Measurements from ENCODE around the gene POU2F3. TPM values are rescaled to one million over a fixed set of nuclear protein-coding genes. Genes with fewer than 3 reads are reported as not detected.
A peak's percentile ranks its signal among the peaks of the same experiment; 100 is the strongest.

The POU2F3 gene
- total and polyA plus RNA-seq, 2 donors (not counting 1 experiment from before 2014, with no cell fraction given): not detected

- DNase-seq (ENCODE audit: low read depth in 2 of 2): no peak
- Histone ChIP-seq H3K36me3 (ENCODE audit: control insufficient read depth, insufficient read depth, low read length) (peaks cover 3% of the 10 kb centered on the region), H3K4me1 (ENCODE audit: control insufficient read depth, extremely low read depth, insufficient read depth, low read length) (peaks cover 15% of the 10 kb centered on the region), H3K79me2 (ENCODE audit: control insufficient read depth, insufficient read depth, low read length) (peaks cover 30% of the 10 kb centered on the region), H3K27me3 (ENCODE audit: control insufficient read depth, insufficient read depth, low read length) (no peaks in the 10 kb centered on the region), H3K27ac (ENCODE audit: insufficient read depth, low read length) (peak overlapping the region; percentile 85), H2AFZ (ENCODE audit: low read length) (peak overlapping the region; percentile 83), H3K9me3 (ENCODE audit: control insufficient read depth, insufficient read depth, low read depth, low read length) (no peaks in the 10 kb centered on the region), H4K20me1 (ENCODE audit: control insufficient read depth, extremely low read depth, insufficient read depth, low read length) (no peaks in the 10 kb centered on the region), H3K4me2 (ENCODE audit: extremely low read depth, insufficient read depth, low read length) (peak overlapping the region; percentile 91), H3K4me3 (replicated peaks in 1 of 4; ENCODE audit: control extremely low read depth in 1 of 4, insufficient read depth in 1 of 4, low read depth in 3 of 4, low read length in 4 of 4) (peak overlapping the region; percentile 65 to 79 (median 72)), H3K9ac (ENCODE audit: insufficient read depth, low read length) (peak overlapping the region; percentile 51)
- TF ChIP-seq CTCF (conservative IDR thresholded peaks at IDR 0.05 in 1 of 2, IDR thresholded peaks at IDR 0.05 in 1 of 2; ENCODE audit: low read depth in 1 of 2, low read length in 2 of 2) (no peak), EZH2 (IDR thresholded peaks at IDR 0.05; ENCODE audit: low read length, missing control alignments) (no peak)
Measured at GRCh38 chr11:120209746-120210625, 30.0 kb upstream of the POU2F3 start.

- Histone ChIP-seq H3K4me1 (ENCODE audit: control insufficient read depth, extremely low read depth, insufficient read depth, low read length) (peaks cover 17% of the 10 kb centered on the region), H3K4me2 (ENCODE audit: extremely low read depth, insufficient read depth, low read length) (peak within 1 kb of the TSS; percentile 98), H3K27ac (ENCODE audit: insufficient read depth, low read length) (peak within 1 kb of the TSS; percentile 85), H3K4me3 (replicated peaks in 1 of 4; ENCODE audit: control extremely low read depth in 1 of 4, insufficient read depth in 1 of 4, low read depth in 3 of 4, low read length in 4 of 4) (peak within 1 kb of the TSS; percentile 65 to 85 (median 78)), H3K27me3 (ENCODE audit: control insufficient read depth, insufficient read depth, low read length) (no peaks in the 10 kb centered on the region), H2AFZ (ENCODE audit: low read length) (peak within 1 kb of the TSS; percentile 83), H3K36me3 (ENCODE audit: control insufficient read depth, insufficient read depth, low read length) (peaks cover 3% of the 10 kb centered on the region), H3K79me2 (ENCODE audit: control insufficient read depth, insufficient read depth, low read length) (peaks cover 30% of the 10 kb centered on the region), H4K20me1 (ENCODE audit: control insufficient read depth, extremely low read depth, insufficient read depth, low read length) (no peaks in the 10 kb centered on the region), H3K9me3 (ENCODE audit: control insufficient read depth, insufficient read depth, low read depth, low read length) (no peaks in the 10 kb centered on the region), H3K9ac (ENCODE audit: insufficient read depth, low read length) (peak within 1 kb of the TSS; percentile 65)
- TF ChIP-seq EZH2 (IDR thresholded peaks at IDR 0.05; ENCODE audit: low read length, missing control alignments) (no peak), CTCF (conservative IDR thresholded peaks at IDR 0.05 in 1 of 2, IDR thresholded peaks at IDR 0.05 in 1 of 2; ENCODE audit: low read depth in 1 of 2, low read length in 2 of 2) (no peak)
- peak; percentile 87 to 90 for DNase-seq (ENCODE audit: low read depth in 2 of 2)
Measured at GRCh38 chr11:120210626-120211521, 29.1 kb upstream of the POU2F3 start, which contains the start of gene OAF. TSS of gene OAF (plus strand) at chr11:120211032. CDS start at chr11:120211280, 248 bp downstream.
